Hematopoietic multipotent progenitor cell treated with erythropoietin and hydrocortisone succinate and interleukin-3 and kit ligand, for 15 days (in vitro differentiated cells): Measurements from ENCODE around the gene GFOD1.
"Not testable (repeated sequence)": the region's sequence is repeated elsewhere in the genome, so short reads cannot be mapped to it uniquely, and the experiment has no call there.

Experiments
- DNase-seq: peaks from one replicate; pipeline ENCODE4 v3.0.0-alpha.2; 2015; ENCODE audit warnings: low spot score

Gene GFOD1

DNA sequence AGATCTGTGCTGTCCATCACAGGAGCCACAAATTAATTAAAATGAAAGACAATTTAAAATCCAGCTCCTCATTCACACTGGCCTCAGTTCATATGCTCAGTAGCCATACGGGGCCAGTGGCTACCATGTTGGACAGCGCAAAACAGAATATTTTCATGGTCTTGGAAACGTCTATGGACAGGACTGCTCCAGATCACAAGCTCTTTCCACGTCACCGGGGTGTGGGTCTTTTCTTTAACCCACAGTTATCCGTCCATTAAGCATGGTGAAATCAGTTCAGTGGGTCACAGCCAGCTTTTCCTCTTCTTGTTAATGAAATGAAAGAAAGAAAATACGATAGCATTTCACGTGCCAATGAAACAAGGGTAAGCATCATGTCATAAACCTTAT lies 24.1 kb downstream of the GFOD1 start:
- no peak for DNase-seq

DNA sequence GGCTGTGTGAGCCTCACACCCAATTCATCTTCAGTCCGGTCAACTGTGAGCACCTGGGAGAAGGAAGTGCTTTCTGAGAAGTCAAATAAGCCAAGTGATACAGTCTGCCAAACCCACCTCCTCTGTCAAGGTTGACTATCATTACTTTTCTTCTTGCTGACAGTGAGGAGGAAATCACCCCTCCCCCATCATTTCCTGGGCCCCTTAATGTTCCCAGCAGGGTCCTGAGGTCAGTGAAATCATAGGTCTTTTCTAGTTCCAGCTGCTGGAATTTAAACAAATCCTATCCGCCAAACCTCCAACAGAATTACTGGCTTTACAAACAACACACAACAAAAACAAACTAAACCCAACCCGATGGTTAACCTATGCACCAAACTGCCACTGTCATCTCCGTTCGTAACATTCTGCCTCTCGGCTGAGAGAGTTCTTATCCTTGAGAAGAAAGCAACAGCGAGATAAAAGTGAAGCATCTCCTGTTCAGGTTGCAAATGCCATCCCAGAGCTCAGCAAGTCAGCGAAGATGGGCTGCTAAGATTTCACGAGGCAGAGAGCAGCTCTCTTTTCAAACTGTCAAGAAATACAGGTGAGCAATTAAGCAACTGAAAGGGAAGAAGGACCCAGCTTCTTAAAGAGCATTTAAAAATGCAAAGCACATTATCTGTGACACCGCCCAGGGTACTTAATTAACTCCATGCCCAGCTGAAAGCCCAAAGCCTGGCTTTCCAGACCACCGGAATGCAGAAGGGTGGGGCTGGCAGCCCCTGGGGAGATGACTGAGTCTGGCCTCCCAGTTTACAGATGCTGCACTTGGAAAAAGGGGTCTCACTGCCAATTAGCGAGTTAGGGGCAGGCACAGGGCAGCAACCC lies 24.7 kb downstream of the GFOD1 start:
- DNase-seq, result no peak

DNA sequence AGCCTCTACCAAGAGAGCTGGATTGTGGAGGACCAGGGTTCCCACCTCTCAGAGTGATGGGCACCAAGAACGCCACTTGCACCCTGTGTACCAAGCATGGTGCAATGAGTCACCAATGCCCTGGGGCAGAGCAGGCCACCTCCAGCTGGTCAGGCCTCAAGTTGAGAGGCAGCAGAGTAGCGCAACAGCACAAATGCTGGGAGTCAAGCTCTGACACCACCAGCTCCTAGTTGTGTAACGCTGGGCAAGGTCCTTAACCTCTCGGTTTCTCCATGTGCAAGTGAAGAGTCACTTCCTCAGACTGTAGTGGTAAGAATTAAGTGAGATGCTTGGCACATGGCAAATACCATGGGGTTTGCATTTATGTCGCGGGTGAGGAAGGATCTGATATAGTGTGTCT lies 25.6 kb downstream of the GFOD1 start:
- no peak for DNase-seq

DNA sequence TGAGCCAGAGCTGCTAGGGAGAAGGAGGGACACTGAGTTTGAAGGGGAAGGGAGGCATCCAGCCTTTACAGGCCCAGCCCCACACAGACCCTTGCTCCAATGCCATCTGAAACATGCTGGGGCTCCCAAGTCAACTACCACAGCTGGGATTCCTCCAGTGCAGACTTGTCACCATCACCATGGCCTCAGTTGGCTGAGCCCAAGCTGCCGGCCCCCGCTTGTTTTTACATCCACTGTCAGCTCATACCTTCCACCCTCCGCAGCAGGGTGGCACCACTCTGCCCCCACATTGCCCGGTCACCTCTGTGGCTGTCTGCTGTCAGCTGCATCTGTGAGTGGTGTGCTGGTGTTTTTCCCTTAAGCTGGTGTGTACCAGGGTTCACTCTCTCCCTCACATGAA lies 26.1 kb downstream of the GFOD1 start:
- DNase-seq, result no peak

DNA sequence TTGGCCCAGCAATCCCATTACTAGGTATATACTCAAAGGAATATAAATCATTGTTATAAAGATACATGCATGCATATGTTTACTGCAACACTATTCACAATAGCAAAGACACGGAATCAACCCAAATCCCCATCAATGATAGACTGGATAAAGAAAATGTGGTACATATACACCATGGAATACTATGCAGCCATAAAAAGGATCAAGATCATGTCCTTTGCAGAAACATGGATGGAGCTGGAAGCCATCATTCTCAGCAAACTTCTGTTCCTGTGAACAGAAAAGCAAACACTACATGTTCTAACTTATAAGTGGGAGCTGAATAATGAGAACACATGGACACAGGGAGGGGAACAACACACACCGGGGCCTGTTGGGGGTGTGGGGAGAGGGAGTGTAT lies 27.1 kb downstream of the GFOD1 start:
- DNase-seq, result not testable (repeated sequence)

DNA sequence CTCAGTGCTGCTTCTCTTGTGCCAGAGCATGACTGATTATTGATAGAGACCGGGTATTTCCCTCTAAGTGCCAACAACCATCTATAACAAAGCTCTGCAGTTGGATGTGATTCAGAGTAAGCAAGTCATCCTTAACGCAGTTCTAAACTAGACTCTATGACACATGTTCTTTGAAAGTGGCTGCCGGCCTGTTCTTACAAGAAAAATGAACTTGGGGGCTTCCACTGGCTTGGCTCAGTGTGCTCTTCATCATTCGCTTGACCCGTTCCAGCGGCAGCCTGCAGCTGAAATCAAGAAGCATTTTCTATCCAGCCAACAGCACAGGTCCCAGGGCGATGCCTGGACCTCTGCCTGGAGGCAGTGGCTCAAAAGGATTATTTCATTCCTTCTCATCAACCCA lies 29.8 kb downstream of the GFOD1 start:
- DNase-seq, result no peak

DNA sequence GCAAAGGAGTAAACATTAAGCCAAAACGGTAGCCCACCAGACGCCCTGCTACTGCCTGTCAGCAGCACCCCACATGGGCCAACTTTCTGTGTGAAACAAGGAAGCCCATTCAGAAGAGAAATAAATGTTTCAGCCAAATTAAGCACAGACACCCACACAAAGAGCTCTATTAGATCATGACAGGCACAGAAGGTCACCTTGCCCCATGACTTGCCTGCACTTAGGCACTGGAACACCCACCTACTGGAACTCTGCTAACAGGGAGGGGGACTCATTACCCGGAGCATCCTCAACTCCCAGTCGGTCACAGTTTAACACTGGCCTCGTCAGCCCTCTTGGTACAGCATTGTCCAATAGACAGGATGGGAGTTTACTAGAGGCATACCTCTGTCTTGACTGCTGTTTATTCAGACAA lies 31.8 kb downstream of the GFOD1 start:
- DNase-seq, result no peak

DNA sequence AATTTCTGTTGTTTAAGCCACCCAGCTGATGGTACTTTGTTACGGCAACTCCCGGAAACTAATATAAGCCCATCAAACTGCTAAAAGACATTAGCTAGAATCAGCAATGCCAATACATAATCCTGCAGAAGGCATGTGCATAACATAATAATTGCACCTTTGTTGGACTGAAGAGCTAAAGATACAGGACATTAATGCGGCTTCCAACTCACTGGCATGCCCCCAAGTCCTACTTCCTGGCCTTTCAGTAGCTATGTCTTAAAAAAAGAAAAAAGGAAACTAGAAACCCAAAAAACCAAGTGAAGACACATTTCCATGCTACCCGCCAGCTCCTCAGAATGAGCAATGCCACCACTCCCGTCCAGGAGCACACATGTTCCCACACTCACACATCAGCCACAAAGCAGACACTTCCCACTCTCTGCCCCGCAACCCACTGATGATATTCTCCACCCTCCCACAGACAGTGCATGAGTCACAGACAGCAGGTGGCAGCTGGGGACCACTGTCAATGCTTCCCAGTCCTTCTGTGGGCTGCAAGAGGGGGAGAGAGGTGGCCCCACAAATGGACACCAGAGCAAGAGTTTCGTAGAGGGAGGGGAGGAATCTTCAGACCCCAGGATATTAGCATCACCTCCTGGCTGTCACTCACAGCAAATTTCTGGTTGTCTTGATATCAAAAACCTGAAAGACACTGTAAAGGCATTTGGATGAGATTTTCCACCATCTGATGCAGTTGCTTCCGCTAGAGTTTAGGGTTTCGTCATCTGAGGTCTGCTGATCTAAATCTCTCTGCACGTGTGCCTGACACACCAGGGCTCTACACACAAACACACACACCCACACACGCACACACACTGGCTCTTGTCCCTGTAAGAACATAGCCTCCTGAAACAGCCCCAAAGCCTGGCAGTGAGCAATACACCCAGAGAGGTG lies 32.8 kb downstream of the GFOD1 start:
- peak; percentile 42 for DNase-seq

DNA sequence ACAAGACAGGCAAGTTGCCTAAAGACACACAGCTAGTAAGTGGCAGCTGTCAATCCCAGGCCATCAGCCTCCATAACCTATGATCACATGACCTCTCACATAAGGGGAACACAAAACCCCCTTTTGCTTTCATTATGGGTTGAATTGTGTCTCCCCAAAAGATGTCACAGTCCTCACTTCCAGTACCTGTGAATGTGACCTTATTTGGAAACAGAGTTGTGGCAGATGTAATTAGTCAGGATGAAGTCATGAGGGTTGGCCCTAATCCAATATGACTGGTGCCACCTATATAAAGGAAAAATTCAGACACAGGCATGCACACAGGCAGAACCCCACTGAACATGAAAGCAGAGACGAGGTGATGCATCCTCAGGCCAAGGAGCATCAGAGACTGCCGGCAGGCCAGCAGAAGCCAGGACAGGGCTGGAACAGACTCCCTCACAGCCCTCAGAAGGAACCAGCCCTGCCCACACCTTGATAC lies 33.6 kb downstream of the GFOD1 start:
- peak; percentile 77 for DNase-seq

DNA sequence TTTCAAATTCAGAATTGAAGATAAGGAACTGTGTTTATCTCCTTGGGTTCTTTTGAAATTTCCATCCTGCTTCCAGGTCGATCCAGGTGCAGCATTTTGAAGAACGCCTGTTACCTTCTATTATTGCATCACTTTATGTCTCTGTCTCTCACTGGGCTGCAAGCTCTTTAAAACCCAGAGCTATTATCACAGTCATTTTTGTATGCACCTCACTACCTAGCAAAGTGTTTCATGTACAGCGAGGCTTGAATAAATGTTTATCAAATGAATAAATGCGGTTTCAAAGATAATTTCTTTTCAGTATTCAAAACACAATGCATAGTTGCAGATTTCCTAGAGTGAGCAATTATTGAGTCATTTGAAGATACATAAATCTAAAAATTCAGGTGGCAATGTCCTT lies 34.2 kb downstream of the GFOD1 start:
- no peak for DNase-seq

DNA sequence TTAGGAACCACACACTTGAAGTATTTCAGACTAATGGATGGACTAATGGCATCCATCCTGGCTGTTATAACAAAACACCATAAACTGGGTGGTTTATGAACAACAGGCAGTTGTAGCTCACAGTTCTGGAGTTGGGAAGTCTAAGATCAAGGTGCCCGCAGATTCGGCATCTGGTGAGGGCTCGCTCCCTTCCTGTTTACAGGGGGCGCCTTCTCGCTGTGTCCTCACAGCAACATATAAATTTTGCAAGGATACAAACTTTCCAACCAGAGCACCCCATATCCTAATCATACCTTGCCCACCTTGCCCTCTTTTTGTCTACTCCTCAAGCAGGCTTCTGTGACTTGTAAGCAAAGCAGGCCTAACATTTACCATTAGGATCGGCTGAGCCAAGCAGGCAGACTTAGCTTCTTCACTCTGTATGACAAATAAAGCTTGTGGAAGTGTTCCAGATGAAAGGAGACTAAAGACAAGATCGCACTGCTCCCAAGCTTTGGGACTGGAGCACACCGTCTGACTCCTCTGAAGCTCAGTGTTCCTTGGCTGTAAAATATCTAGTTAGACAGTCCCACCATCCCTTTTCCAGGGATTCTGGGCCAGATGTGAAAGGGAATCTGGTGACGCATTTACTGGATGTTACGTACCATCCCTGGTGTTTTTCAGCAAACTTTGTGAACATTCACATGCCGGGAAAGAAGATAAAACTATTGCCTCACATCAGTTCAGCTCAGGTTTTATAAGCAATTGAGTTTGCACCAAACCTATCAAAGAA lies 34.9 kb downstream of the GFOD1 start:
- DNase-seq, result no peak

DNA sequence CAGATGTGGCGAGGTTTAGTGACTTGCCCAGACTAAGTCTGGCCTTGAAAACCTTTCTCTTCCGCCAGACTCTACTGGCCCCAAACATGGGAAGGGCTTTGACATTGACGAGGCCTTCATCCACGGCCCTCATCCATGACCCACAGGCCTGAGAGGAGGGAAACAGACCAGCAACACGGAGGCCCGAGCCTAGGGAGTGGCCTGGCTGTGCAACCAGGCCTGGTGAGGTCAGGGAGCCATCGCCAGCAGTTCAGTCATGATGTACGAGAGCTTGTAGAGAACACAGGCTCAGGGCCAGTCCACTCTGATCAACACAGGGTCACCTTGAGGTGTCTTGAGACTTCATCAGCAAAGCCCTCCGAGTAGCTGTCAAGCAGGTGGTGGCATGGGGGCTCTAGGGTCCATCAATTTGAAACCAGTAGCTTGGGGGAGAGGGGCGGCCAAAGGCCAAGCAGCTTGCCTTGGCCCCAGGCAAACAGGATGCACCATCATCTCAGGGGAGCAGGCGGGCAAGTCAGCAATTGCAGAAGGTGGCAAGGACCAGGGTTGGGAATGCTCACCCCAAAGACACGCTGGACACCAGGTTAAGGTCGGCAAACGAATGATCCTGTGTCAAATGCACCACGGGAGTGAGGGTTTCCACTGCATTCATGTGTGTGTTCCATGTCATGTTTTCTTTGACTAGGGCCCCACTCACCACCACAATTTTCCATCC lies 36.1 kb downstream of the GFOD1 start:
- no peak for DNase-seq

DNA sequence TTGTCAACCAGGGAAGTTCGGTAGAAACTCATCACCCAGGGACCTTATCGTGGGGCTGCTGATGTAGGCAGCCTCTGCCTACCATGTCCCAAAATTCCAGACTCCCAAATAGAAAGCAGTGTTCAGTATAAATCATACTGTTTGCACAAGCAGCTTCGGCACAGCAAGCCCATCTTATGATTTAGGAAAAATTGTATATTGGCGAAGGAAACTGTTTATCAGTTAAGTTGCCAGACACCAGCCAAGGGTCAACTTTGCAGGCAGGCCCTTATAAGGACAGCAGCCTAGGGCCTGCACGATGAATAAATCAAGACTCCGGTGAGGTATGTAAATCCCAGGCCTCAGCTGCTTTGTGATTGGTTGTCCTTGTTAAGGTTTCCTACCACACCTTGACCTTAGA lies 36.8 kb downstream of the GFOD1 start:
- DNase-seq, result no peak

DNA sequence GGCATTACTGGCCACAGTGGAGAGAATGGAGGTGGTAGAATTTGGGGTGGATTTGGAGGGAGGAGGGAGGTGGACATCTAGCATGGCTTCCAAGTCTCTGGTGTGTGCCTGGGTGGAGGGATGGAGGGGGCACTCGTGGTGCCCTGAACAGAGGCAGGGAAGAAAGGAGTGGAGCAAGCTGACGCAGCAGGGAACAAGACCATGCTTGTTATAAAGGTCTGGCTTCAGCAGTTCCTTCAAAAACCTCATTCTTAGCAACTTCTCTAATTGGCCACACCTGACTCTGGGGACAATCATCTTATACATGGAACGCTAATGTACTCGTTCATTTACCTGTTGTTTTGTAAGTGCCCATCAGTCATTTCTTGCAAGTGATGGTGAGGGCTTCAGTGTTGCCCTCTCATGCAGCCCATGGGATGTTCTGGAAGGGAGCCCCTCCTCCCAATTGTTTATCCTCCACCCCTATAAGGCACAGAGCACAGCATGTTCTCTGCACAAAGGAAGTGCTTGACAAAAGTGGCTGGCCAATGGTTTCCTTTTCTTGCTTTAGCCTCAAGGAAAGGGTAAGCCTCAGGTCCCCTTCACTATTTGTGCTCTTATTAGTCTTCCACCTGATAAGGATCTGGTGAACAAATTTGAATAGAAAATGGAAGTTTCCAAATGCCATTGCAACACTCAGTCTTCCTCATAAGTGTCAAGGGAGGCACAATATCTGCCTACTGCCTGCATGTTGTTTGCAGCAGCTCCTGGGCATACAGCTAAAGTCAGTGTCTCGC lies 39.3 kb downstream of the GFOD1 start:
- DNase-seq, result no peak

DNA sequence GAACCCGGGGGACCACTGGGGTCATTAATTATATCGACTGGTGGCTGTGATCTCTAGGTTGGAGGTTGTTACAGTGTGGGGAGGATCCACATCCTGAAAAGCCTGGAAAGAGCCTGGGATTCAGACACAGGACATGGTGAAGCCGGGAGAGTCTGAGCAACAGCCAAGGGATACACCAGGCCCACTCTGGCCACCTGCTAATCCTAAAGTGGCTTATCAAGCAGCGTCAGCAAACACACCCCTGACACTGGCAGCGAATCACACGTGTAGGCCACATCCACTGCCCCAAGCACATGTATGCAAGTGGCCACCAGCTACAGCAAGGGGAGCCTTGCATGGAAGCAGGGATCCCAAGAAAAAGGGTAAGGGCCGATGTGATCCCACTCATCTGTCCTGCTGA lies 41.0 kb downstream of the GFOD1 start:
- no peak for DNase-seq

DNA sequence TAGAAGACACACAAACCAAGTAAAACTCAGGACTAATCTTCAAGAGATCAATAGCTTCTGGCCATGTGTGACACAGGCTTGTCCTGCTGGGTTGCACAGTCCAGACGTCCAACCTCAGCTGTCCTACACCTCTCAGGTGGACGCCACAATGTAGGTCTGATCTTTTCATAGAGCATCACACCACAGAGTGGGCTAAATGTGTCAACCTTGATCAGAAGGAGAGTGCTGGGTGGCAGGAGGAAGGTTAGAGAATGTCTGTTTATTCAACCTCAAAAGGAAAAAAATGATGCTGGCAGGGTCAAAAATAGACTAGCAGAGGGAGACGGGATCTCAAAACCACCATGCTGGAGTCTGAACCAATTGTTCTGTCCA lies 41.7 kb downstream of the GFOD1 start:
- no peak for DNase-seq

DNA sequence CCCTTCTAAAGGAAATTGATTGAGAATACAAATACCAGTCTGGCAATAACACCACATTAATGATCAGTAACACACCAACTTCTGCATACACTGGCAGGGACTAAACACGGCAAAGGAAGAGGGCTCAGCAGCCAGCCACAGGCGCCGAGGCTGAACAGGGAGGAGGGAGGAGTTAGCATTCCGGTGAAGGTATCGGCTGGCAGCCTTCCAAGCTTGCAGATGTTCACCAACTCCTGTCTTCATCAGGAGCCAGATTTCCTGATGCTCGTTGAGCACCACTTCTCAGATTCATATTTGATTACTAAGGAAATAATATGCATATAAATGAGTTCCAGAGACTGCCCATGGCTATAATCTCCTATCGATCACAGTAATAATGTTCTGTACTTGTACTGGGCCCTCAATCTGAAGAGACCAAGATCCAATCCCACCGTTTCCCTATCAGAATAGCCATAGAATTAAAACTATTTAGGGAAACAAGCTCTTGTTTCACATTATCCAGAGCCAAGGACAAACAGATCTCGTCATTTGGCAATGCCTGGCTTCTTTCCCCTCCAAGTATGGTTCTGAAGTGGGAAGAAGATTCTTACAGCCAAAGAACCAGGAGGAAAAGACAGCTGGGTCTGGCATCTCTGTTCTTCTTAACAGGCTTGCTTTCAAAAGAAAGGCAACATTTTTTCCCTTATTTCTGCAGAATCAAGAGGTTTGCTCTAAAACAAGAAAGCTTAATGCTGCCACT lies 42.2 kb downstream of the GFOD1 start:
- peak; percentile 59 for DNase-seq

DNA sequence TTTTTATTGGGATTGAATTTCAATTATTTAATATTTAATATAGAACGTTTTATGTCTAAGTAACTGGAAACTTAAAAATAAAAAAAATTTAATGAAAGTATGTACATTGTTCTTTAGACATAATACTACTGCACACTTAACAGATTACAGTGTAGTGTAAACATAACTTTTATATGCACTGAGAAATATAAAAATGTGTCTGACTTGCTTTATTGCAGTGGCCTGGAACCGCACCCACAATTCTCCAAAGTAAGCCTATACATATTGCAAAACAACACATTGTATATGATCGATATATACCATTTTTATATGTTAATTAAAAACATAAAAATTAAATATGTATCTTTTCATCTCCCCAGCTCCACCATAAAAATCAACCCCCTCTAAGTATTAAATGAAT lies 42.8 kb downstream of the GFOD1 start:
- DNase-seq, result no peak

DNA sequence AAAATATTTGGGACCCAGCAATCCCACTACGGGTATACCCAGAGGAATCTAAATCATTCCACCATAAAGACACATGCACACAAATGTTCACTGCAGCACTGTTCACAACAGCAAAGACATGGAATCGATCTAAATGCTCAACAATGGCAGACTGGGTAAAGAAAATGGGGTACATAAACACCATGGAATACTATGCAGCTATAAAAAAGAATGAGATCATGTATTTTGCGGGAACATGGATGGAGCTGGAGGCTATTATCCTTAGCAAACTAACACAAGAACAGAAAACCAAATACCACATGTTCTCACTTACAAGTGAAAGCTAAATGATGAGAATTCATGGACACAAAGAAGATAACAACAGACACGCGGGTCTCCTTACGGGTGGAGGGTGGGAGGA lies 43.4 kb downstream of the GFOD1 start:
- not testable (repeated sequence) for DNase-seq

DNA sequence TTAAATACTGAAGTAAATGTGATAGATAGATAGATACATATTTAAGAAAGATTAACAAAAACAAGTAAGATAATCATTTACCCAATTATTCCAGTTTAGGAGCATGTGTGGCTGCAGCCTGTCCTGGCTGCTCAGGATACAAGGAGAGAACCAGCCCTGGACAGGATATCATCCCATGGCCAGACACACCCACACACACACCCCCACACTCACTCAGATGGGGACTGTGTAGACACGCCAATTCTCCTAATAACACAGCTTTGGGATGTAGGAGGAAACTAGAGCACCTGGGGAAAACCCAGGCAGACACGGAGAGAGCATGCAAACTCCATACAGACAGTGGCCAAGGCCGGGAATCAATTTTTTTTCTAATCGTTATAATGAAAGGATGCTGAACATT lies 45.6 kb downstream of the GFOD1 start:
- DNase-seq, result no peak
